Left lung (tissue), 10 donors: ENCODE data around the gene SNED1. TPM values are rescaled to one million over a fixed set of nuclear protein-coding genes. Genes with fewer than 3 reads are reported as not detected.

Experiments used
- ATAC-seq: fragments of 200-7000 bp; cut with Tn5 transposase; one replicate; pipeline ENCODE4 v1.9.1; 2020; ENCODE audit warnings: moderate library complexity
- DNase-seq, 4 donors: peaks; one replicate each; pipeline ENCODE4 v3.0.0-alpha.2; 2013 to 2020
- H3K27ac ChIP-seq, 2 donors: fragments of 200-600 bp; sonication (generic) in 1 of 2; one replicate each; pipeline versions ENCODE4 v1.5.0 to v1.8.0; 2020 to 2021
- H3K27me3 ChIP-seq, 2 donors: fragments of 200-600 bp; sonication (generic) in 1 of 2; one replicate each; pipeline versions ENCODE4 v1.5.0 to v1.8.0; 2020 to 2021
- H3K36me3 ChIP-seq, 2 donors: fragments of 200-600 bp; sonication (generic) in 1 of 2; one replicate each; pipeline versions ENCODE4 v1.5.0 to v1.8.0; 2020 to 2021
- H3K4me1 ChIP-seq, 2 donors: fragments of 200-600 bp; one replicate each; pipeline ENCODE4 v1.8.0; 2021
- H3K4me3 ChIP-seq, 2 donors: fragments of 200-600 bp; sonication (generic) in 1 of 2; one replicate each; pipeline versions ENCODE4 v1.5.0 to v1.8.0; 2020 to 2021; ENCODE audit warnings: mild to moderate bottlenecking in 1 of 2
- H3K9me3 ChIP-seq, 2 donors: fragments of 200-600 bp; sonication (generic) in 1 of 2; one replicate each; pipeline versions ENCODE4 v1.5.0 to v1.8.0; 2020 to 2021
- intact Hi-C, 2 donors: fragments of 100-400 bp; cut with DNase I; formaldehyde crosslinking; loops; one replicate each; pipeline versions ENCODE4 v1.11.2 to v1.14.2; 2022
- polyA plus RNA-seq, 6 donors: library from polyadenylated mRNA; unstranded; fragments of 120-200 nt; gene quantifications; one replicate each; pipeline ENCODE4 v1.2.1, GENCODE V29; 2013; ENCODE audit not compliant: insufficient read length in 6 of 6
- total RNA-seq, 2 donors: library from RNA; stranded (reverse); fragmentation: NEBNext Ultra II Directional; extraction: Animal tissue kit (Norgen Biotek cat#: 25700); gene quantifications; one replicate each; pipeline ENCODE4 v1.2.1, GENCODE V29; 2021
- TF ChIP-seq, protein P1 (sequence below), 2 donors: fragments of 200-600 bp; sonication (generic) in 1 of 2; IDR thresholded peaks; one replicate each; pipeline versions ENCODE4 v1.5.0 to v1.8.0; 2021; ENCODE audit warnings: antibody characterized with exemption in 2 of 2
- donor health status: DM: no; HTN: yes; CAD: no.
- donor health status: DM: no; HTN: no; CAD: no.

SNED1 gene
- total and polyA plus RNA-seq, 8 donors: 36.4 to 81.0 (median 54.7) TPM

DNA sequence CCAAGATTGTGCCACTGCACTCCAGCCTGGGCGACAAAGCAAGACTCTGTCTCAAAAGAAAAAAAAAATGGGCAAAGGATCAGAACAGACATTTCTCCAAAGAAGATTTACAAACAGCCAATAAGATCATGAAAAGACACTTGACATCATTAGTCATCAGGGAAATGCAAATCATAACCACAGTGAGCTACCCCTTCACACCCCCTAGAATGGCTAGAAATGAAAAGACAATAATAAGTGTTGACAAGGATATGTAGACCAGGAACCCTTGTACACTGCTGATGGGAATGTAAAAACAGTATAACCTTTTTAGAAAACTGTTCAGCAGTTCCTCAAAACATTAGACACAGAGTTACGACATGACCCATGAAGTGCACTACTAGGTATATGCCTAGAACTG lies 122.0 kb downstream of the SNED1 start:
- no peak for ATAC-seq
- H3K4me1 ChIP-seq: no peaks in the 10 kb centered on the region
- DNase-seq: no peak
- H3K4me3 ChIP-seq: no peak overlapping the region
- peaks cover 0 to 15% of the 10 kb centered on the region in 2 donors for H3K36me3 ChIP-seq
- intact Hi-C loops: no loop called here
- H3K27ac ChIP-seq: no peak overlapping the region
- H3K27me3 ChIP-seq: no peaks in the 10 kb centered on the region
- H3K9me3 ChIP-seq: no peaks in the 10 kb centered on the region
- TF ChIP-seq, protein P1, sequence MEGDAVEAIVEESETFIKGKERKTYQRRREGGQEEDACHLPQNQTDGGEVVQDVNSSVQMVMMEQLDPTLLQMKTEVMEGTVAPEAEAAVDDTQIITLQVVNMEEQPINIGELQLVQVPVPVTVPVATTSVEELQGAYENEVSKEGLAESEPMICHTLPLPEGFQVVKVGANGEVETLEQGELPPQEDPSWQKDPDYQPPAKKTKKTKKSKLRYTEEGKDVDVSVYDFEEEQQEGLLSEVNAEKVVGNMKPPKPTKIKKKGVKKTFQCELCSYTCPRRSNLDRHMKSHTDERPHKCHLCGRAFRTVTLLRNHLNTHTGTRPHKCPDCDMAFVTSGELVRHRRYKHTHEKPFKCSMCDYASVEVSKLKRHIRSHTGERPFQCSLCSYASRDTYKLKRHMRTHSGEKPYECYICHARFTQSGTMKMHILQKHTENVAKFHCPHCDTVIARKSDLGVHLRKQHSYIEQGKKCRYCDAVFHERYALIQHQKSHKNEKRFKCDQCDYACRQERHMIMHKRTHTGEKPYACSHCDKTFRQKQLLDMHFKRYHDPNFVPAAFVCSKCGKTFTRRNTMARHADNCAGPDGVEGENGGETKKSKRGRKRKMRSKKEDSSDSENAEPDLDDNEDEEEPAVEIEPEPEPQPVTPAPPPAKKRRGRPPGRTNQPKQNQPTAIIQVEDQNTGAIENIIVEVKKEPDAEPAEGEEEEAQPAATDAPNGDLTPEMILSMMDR (IDR thresholded peaks at IDR 0.05): no peak

DNA sequence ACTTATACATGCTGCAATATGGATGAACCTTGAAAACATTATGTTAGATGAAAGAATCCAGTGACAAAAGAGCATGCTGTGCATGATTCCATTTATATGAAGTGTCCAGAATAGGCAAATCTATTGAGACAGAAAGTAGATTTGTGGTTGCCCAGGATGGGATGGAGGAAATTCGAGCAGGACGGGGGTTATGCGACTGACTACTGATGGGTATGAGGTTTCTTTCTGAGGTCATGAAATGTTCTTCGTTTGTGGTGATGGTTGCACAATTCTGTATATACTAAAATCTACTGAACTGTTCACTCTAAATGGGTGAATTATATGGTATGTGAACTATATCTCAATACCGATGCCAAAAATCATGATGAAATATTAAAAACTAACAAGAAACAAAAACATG lies 122.6 kb downstream of the SNED1 start:
- intact Hi-C loops: no loop called here
- Histone ChIP-seq H3K4me1 (no peaks in the 10 kb centered on the region), H3K9me3 (no peaks in the 10 kb centered on the region), H3K27ac (no peak overlapping the region), H3K4me3 (no peak overlapping the region), H3K36me3 (peaks cover 0 to 15% of the 10 kb centered on the region in 2 donors), H3K27me3 (no peaks in the 10 kb centered on the region)
- DNase-seq: no peak
- TF ChIP-seq, protein P1 (IDR thresholded peaks at IDR 0.05): no peak
- ATAC-seq: no peak

DNA sequence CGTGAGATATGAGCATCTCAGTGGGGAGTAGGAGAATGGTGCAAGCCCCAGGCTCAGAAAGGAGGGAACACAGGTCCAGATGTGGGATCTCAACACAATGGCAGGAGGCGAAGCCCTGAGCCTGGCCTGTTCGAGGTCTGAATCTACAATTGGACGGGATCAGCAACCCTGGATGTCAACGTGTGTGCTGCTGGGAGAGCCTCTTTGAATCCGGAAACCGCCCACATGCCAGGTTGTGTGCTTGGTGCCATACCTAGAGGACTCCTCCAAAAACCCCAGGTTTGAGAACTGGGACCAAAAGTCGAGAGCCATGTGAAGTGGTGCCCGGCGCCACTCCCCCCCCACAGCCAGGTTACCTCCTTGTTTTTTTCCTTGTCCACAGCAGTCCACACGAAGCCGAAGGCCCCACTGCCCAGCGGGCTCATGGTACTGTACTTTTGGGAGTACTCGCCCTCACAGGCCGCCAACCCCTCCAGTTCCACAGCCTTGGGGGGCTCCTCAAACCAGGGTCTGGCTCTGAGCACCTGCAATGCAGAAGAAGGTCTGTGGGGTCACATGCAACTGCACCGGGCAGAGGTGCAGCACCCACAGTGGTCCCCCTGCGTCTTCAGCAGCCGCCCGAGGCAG lies 124.1 kb downstream of the SNED1 start:
- DNase-seq (peak in 1 of 4 donors; percentile 61), ATAC-seq (no peak)
- Histone ChIP-seq H3K4me1 (no peaks in the 10 kb centered on the region), H3K9me3 (no peaks in the 10 kb centered on the region), H3K27me3 (no peaks in the 10 kb centered on the region), H3K27ac (no peak overlapping the region), H3K36me3 (peaks cover 0 to 26% of the 10 kb centered on the region in 2 donors), H3K4me3 (no peak overlapping the region)
- intact Hi-C loops: no loop called here
- TF ChIP-seq, protein P1 (IDR thresholded peaks at IDR 0.05): no peak

DNA sequence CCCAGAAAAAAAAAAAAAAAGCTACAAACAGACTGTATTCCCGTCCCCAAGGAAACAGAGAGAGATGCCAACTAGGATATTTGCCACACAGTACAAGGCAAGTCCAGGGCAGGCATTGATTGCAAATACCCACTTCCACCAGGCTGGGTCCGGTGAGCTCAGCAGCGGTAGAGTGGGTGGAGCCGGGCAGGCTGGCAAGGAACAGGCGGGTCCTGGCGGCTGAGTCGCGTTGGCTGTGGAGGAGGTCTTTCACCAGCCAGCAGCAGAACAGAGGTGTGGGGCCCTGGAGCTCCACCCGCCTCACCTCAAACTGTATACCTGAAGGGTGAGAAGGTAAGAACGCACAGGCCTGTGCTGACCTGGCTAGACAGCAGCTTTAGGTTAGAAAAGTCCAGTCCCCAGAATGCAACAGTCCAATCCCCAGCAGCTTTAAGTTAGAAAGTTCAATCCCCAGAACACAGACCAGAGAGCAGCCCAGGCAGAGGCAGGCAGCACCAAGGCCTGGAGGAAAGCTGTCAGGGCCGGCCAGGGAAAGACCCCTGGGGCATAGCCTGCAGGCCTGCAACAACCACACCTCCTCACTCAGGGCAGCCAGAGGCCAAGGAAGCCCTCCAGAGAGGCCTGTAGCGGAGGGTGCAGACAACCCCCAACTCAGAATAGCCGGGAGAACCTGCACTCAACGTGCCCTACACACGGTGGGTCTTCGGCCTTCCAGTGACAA lies 125.6 kb downstream of the SNED1 start:
- Histone ChIP-seq H3K9me3 (no peaks in the 10 kb centered on the region), H3K4me1 (no peaks in the 10 kb centered on the region), H3K36me3 (peaks cover 0 to 26% of the 10 kb centered on the region in 2 donors), H3K4me3 (no peak overlapping the region), H3K27me3 (no peaks in the 10 kb centered on the region), H3K27ac (no peak overlapping the region)
- intact Hi-C loops: no loop called here
- ATAC-seq (no peak), DNase-seq (peak in 2 of 4 donors; percentile 28 to 66)
- TF ChIP-seq, protein P1 (IDR thresholded peaks at IDR 0.05): no peak

DNA sequence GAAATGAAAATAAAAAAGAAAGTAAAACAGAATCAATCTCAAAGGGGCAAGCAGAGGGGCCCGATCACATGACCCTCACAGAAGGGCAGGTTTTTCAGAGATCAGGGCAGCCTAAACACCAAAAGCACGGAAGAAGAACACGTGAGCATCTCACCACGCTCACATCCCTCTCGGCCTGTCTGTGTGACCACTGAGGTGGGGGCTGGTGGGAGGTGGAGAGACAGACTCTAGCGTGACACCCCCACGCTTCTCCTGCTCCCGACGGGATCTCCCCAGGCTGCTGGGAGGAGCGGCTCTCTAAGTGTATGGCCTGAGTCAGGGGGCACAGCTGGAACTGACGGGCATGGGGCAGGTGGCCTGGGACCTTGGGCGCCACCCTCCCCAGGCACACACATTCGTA lies 127.2 kb downstream of the SNED1 start:
- DNase-seq (peak in 1 of 4 donors; percentile 60), ATAC-seq (no peak)
- Histone ChIP-seq H3K27ac (no peak overlapping the region), H3K4me1 (no peaks in the 10 kb centered on the region), H3K27me3 (no peaks in the 10 kb centered on the region), H3K4me3 (no peak overlapping the region), H3K36me3 (peaks cover 0 to 26% of the 10 kb centered on the region in 2 donors), H3K9me3 (no peaks in the 10 kb centered on the region)
- TF ChIP-seq, protein P1 (IDR thresholded peaks at IDR 0.05): no peak
- intact Hi-C loops: no loop called here
